HG02840 (cell line): ENCODE measurements around the gene ABHD8.
A peak's percentile ranks its signal among the peaks of the same experiment; 100 is the strongest.

Experiments
- ATAC-seq: cut with Tn5 transposase; IDR thresholded peaks from one replicate; pipeline ENCODE4 v1.9.1; 2021; ENCODE audit warnings: mild to moderate bottlenecking, moderate library complexity, moderate number of reproducible peaks; ENCODE audit not compliant: unreplicated experiment, low FRiP score

ABHD8 gene

DNA sequence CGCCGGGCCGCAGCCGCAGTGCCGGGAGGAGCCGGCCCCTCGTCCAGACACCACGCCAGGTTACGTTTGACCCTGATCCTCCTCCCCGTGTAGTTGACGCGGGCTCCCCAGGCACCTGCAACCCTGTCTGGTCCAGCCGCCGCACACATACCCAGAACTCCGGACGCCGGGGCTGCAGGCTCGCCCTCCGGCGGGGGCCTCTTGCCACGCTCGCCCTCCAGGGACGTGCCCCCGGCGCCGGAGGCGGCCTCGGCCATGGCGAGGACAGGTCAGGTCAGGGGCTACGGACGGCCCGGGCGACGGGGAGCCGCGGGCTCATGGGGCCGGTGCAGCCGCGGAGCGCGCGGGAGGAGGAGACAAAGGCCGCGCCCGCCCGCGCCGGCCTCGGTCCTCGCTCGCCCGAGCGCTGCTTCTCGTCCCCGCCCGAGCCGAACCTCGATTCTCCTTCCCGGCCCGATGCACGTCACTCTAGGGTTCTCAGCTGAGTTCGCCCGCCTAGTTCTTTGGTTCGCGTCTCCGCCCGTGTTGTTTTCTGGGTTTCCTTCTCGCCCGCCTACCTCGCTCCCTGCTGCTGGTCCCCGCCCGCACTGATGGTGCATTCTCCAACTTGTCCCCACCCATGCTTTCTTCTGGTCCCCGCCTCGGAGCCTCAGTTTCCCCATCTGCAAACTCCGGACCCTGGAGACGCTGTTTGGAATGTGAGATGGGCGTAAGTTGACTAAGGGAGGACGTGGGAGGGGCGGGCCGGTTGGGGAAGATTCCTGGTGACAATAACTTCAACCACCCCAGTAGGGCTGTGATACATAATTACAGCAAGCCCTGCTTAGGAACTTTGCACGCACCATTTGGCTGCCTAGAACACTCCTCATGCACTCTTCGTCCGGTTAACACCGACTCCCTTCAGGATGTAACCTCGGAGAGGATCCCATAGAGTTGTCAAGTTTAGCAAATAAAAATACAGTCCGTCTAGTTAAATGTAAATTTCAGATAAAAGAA is 31.5 kb upstream of the ABHD8 start, which contains the start of gene ANO8:
Gene ANO8, minus strand, starts transcription at position 442 of the 996 bp plus-strand sequence. Its CDS starts 185 bp downstream, at position 257.
- ATAC-seq, result peak; percentile 42

- ATAC-seq, result peak; percentile 3
Measured at GRCh38 chr19:17333611-17334413, 30.6 kb upstream of the ABHD8 start.

GRCh38 chr19:17332677-17333581 is 29.7 kb upstream of the ABHD8 start:
- ATAC-seq, result no peak

- ATAC-seq, result no peak
Measured at GRCh38 chr19:17332360-17332676, 29.1 kb upstream of the ABHD8 start.

GRCh38 chr19:17331045-17331558 is 27.9 kb upstream of the ABHD8 start:
- ATAC-seq, result no peak

- no peak for ATAC-seq
Measured at GRCh38 chr19:17330262-17331044, 27.2 kb upstream of the ABHD8 start.

DNA sequence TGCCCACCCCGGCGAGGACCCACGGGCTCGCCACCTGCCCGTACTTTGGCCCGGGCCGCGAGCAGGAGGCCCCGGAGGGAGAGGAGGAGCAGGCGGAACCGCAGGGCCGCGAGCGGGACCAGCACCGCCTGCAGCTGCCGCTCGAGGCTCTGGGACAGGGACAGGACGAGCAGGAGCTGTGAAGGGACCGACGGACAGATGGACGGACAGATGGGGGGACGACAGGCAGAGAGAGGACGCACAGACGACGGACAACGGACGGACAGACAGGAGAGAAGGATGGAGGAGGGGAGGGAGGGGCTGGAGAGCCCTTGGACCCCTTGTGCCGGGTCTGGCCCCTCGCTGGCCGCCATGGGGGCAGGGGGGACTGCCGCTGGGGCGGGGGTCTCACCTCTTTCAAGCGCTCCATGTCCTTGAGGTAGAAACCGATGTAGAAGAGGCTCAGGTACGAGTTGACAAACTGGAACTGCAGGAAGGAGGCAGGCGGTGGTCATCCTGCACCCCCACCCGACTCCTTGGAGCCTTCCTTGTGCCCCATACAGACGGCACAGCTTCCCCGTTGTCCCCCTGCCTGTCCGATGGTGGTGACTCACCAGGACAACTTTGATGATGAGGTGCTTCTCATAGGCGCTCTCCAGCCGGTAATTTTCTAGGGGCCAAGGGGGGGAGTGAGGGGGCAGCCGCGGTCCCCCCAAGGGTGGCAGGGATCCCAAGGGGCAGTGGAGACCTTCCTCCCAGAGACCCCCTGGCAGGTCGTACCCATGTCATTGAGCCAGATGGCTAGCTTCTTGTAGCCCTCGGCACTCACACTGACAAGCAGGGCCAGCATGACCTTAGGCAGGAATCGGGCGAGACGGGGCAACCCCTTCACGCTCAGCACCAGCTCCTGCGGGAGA is 26.4 kb upstream of the ABHD8 start:
- ATAC-seq, result no peak

DNA sequence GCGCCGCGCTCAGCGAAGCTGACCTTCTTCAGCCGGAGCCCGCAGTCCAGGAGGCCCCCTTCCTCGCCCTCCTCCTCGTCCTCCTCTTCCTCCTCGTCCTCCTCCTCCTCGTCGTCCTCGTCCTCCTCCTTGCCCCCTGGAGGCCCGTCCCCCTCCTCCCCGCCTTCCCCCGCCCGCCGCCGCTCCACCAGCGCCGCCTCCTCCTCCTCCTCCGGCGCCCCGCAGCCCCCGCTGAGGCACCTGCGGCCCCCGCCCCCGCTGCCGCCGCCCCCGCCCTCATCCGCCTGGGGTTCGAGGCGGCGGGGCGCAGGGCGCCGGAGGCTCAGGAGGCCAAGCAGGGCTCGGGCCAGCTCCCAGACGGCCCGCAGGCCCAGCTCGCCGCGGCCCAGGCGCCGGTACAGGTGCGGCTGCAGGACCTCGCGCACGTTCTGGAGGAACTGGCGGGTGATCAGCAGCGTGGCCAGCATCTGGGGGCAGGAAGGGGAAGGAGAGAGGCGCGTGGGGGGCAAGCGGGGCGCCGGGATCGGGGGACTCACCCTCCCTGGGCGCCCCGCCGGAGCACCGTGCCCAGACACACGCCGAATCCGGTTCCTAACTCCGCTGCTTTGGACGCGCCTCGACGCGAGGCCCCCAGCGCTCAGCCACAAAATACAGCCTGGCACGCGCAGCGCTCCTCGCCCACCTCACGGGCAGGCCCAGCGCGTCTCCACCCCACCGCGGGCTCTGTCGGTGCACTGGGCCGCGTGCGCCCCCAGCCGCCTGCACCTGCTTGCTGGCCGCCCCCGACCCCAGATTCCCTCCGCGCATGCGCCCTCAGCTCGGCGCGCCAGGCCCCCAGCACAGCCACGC is 25.5 kb upstream of the ABHD8 start:
- no peak for ATAC-seq

DNA sequence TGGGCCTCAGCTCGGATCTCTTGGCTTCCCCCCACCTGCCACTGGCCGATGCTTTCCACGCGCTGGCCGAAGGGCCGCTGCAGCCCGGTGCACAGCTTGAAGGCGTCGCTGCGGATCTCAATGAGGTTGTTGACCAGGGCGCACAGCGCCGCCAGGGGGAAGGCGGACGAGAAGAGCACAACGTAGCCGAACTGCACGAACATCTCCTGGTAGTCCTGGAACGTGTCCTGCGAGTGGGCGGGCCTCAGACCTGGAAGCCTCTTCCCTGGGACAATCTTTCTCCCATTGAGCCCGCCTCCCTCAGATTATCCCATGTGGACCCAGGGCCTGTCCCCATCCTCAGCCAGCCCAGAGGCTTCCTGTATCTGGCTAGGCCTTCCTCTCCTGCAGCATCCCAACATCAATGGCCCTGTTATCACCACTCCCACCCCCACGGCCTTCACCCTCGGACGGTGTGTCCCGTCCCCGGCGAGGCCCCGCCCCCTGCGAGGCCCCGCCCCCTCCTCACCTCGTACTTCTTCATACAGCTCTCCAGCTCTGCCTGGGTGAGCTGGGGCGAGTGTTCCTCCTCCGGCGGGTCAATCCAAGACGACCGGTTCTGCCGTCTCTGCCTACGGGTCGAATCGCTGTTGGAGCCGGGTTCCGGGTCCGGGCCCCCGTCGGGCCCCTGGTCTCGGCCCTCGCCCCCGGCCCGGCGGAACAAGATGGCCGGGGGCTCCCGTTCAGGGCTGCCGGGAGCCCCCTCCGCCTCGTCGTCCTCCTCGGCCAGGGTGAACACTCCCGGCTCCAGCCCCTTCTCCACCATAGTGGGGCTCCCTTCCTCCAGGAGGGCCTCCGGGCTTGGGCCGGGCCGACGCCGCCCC is 24.7 kb upstream of the ABHD8 start:
- ATAC-seq, result no peak

GRCh38 chr19:17327068-17327653 is 23.9 kb upstream of the ABHD8 start:
- no peak for ATAC-seq

DNA sequence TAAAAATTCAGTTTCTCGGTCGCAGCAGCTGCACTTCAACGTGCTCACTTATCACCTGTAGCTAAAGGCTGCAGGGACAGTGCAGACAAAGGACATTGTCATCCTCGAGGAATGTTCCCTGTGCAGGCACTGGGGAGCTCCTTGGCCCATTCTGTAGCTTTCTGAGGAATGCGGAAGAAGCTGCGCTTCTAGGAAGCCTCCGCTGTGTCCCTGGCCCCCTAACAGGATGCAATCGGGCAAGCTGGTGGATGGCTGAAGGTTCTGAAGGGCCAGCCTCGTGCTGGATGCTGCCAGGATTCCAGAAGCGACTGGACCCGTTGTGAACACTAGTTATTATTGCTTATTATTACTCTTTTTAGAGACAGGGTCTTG is 23.4 kb upstream of the ABHD8 start:
- no peak for ATAC-seq

DNA sequence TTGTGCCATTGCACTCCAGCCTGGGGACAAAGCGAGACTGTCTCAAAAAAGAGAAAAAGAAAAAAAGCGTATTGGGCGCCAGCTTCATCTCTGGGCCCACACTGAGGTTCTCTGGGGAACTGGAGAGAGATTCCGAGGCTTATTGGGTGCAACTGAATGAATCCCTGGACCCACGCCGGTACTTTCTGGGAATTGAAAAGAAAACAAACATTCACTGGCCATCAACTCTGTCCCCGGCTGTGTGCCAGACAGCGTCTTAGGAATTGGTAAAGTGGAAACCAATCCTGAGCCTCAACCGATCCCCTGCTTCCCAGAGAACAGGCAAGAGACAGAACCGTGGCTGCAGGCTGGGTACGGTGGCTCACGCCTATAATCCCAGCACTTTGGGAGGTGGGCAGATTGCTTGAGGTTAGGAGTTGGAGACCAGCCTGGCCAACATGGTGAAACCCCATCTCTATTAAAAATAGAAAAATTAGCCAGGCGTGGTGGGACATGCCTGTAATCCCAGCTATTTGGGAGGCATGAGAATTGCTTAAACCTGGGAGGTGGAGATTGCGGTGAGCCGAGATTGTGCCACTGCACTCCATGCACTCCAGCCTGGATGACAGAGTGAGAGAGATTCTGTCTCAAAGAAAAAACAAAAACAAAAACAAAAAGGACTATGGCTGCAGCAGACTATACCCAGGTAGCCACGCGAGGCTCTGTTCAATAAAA is 22.8 kb upstream of the ABHD8 start:
- no peak for ATAC-seq

- no peak for ATAC-seq
Measured at GRCh38 chr19:17325133-17325532, 21.9 kb upstream of the ABHD8 start.

- ATAC-seq, result no peak
Measured at GRCh38 chr19:17324357-17325114, 21.3 kb upstream of the ABHD8 start.

DNA sequence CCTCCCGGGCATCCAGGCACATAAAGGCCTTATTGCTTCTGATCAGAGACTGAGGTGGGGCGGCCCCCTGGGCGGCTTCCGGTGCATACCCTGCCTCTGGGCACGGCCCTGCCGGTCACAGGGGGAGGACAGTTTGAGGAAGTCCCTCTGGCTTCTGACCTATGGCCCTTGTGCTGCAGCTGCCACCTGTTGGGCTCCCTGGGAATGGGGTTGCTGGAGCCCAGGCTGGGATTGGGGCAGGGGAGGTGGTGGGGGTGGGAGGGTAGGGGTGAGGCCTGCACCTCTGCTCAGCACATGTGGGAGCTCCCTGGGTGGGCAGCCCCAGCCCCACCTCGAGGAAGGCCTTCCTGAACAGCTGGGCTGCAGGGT is 20.7 kb upstream of the ABHD8 start:
- no peak for ATAC-seq
